ENCODE results near the gene FHIT.

GRCh38 chr3:60613769-60614303, 637.4 kb downstream of the FHIT start:
- no peak for TF ChIP-seq REST (IDR thresholded peaks at IDR 0.05; ENCODE audit: insufficient read depth in 1 of 2, low read depth in 2 of 2, low read length in 2 of 2)
- no peak for TF ChIP-seq POLR2AphosphoS5 (IDR thresholded peaks at IDR 0.05; ENCODE audit: low read depth, low read length)
- TF ChIP-seq TAF1 (IDR thresholded peaks at IDR 0.05; ENCODE audit: borderline replicate concordance, insufficient read depth, low read length), result no peak
- TF ChIP-seq SIN3A (IDR thresholded peaks at IDR 0.05; ENCODE audit: borderline replicate concordance, insufficient read depth, low read length), result no peak
- TF ChIP-seq FOXP2 (optimal IDR thresholded peaks at IDR 0.05; ENCODE audit: borderline replicate concordance, extremely low read depth, extremely low read length, insufficient read depth), result no peak
